Measurements from ENCODE around the gene SENP6. TPM values are rescaled to one million over a fixed set of nuclear protein-coding genes. Genes with fewer than 3 reads are reported as not detected.
"Not testable (repeated sequence)": the region's sequence is repeated elsewhere in the genome, so short reads cannot be mapped to it uniquely, and the experiment has no call there.

The SENP6 gene
- total RNA-seq, 3 donors from 2014 or later = 56.6 to 67.7 (median 57.4) TPM

DNA sequence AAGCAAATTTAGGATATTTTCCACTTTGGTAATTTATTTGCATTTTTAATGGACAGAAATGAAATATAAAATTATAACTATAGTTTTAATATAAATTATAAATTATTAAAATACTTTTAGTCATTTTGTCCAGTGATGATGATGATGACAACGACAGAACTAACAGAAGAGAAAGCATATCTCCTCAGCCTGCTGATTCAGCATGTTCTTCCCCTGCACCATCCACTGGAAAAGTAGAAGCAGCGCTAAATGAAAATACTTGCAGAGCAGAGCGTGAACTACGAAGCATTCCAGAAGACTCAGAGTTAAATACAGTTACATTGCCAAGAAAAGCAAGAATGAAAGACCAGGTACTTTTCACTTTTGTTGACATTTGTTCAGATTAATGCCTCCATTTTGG lies 64.9 kb downstream of the SENP6 start:
- Mint-ChIP-seq H3K9me3 (no peaks in the 10 kb centered on the region), H3K4me3 (no peak overlapping the region), H3K27me3 (ENCODE audit: low read depth) (no peaks in the 10 kb centered on the region), H3K36me3 (ENCODE audit: insufficient read depth) (peaks cover 41% of the 10 kb centered on the region), H3K4me1 (ENCODE audit: low read depth) (no peaks in the 10 kb centered on the region)
- ATAC-seq = no peak
- DNase-seq = no peak

DNA sequence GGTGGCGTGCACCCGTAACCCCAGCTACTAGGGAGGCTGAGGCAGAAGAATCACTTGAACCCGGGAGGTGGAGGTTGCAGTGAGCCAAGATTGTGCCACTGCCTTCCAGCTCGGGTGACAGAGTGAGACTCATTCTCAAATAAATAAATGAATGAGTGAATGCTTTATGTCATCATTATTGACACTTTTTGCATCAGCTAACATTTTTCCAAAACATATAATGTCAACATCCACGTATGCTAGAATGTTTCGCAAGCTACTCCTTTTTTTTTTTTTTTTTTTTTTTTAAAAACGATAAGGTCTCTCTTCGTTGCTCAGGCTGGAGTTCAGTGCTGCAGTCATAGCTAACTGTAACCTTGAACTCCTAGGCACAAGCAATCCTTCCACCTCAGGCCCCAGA lies 72.2 kb downstream of the SENP6 start:
- DNase-seq (no peak), ATAC-seq (no peak)
- peaks cover 40% of the 10 kb centered on the region for H3K36me3 Mint-ChIP-seq (ENCODE audit: insufficient read depth)
- no peaks in the 10 kb centered on the region for H3K27me3 Mint-ChIP-seq (ENCODE audit: low read depth)
- no peaks in the 10 kb centered on the region for H3K4me1 Mint-ChIP-seq (ENCODE audit: low read depth)
- H3K9me3 Mint-ChIP-seq = no peaks in the 10 kb centered on the region
- H3K4me3 Mint-ChIP-seq = no peak overlapping the region

DNA sequence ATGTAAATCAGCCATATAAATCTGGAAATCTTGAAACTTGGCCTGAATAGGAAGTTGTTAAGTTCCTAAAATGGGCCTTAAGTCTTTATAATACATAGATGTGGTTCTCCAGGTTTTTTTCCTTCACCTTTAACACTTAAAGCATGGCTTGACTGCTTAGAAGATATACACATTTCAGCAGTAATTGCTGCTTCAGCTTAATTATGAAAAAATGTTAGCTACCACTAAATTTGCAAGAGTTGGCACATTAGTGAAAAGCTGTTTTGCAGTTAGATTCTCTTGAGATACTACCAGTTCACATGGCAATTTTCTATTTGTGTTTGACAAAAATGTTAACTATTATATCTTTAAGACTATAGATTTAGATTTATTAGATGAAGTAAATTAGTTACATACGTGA lies 74.7 kb downstream of the SENP6 start:
- H3K4me3 Mint-ChIP-seq = no peak overlapping the region
- no peaks in the 10 kb centered on the region for H3K4me1 Mint-ChIP-seq (ENCODE audit: low read depth)
- H3K27me3 Mint-ChIP-seq (ENCODE audit: low read depth) = no peaks in the 10 kb centered on the region
- H3K9me3 Mint-ChIP-seq = peaks cover 6% of the 10 kb centered on the region
- DNase-seq (no peak), ATAC-seq (no peak)
- H3K36me3 Mint-ChIP-seq (ENCODE audit: insufficient read depth) = peaks cover 57% of the 10 kb centered on the region

DNA sequence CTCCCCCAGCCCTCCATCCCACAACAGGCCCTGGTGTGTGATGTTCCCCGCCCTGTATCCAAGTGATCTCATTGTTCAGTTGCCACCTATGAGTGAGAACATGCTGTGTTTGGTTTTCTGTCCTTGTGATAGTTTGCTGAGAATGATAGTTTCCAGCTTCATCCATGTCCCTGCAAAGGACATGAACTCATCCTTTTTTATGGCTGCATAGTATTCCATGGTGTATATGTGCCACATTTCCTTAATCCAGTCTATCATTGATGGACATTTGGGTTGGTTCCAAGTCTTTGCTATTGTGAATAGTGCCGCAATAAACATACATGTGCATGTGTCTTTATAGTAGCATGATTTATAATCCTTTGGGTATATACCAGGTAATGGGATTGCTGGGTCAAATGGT lies 80.9 kb downstream of the SENP6 start:
- Mint-ChIP-seq H3K9me3 (peaks cover 21% of the 10 kb centered on the region), H3K36me3 (ENCODE audit: insufficient read depth) (peaks cover 94% of the 10 kb centered on the region), H3K4me1 (ENCODE audit: low read depth) (peaks cover 21% of the 10 kb centered on the region)
- DNase-seq; ATAC-seq; H3K4me3 Mint-ChIP-seq; H3K27me3 Mint-ChIP-seq (ENCODE audit: low read depth): not testable (repeated sequence)

DNA sequence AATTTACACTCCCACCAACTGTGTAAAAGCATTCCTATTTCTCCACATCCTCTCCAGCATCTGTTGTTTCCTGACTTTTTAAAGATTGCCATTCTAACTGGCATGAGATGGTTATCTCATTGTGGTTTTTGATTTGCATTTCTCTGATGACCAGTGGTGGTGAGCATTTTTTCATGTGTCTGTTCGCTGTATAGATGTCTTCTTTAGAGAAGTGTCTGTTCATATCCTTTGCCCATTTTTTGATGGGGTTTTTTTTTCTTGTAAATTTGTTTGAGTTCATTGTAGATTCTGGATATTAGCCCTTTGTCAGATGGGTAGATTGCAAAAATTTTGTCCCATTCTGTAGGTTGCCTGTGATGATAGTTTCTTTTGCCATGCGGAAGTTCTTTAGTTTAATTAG lies 81.3 kb downstream of the SENP6 start:
- Mint-ChIP-seq H3K9me3 (peaks cover 21% of the 10 kb centered on the region), H3K4me1 (ENCODE audit: low read depth) (peaks cover 22% of the 10 kb centered on the region)
- DNase-seq = not testable (repeated sequence)

DNA sequence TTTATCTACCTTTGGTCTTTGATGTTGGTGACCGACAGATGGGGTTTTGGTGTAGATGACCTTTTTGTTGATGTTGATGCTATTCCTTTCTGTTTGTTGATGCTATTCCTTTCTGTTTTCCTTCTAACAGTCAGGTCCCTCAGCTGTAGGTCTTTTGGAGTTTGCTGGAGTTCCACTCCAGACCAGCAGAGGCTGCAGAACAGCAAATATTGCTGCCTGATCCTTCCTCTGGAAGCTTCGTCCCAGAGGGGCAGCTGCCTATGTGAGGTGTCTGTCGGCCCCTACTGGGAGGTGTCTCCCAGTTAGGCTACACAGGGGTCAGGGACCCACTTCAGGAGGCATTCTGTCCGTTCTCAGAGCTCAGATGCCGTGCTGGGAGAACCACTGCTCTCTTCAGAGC lies 85.9 kb downstream of the SENP6 start:
- Mint-ChIP-seq H3K4me1 (ENCODE audit: low read depth) (peaks cover 22% of the 10 kb centered on the region), H3K36me3 (ENCODE audit: insufficient read depth) (peaks cover 53% of the 10 kb centered on the region)
- H3K4me3 Mint-ChIP-seq; DNase-seq; ATAC-seq; H3K27me3 Mint-ChIP-seq (ENCODE audit: low read depth); H3K9me3 Mint-ChIP-seq: not testable (repeated sequence)

More for the DNA sequence above, 81.3 kb downstream of the SENP6 start:
- H3K27me3 Mint-ChIP-seq (ENCODE audit: low read depth); ATAC-seq; H3K4me3 Mint-ChIP-seq: not testable (repeated sequence)
- peaks cover 94% of the 10 kb centered on the region for H3K36me3 Mint-ChIP-seq (ENCODE audit: insufficient read depth)

DNA sequence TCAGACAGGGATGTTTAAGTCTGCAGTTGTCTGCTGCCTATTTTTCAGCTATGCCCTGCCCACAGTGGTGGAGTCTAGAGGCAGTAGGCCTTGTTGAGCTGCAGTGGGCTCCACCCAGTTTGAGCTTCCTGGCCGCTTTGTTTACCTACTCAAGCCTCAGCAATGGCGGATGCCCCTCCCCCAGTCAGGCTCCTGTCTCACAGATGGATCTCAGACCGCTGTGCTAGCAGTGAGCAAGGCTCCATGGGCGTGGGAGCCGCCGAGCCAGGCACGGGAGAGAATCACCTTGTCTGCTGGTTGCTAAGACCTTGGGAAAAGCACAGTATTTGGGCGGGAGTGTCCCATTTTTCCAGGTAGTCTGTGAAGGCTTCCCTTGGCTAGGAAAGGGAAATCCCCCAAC lies 86.3 kb downstream of the SENP6 start:
- ATAC-seq = not testable (repeated sequence)

DNA sequence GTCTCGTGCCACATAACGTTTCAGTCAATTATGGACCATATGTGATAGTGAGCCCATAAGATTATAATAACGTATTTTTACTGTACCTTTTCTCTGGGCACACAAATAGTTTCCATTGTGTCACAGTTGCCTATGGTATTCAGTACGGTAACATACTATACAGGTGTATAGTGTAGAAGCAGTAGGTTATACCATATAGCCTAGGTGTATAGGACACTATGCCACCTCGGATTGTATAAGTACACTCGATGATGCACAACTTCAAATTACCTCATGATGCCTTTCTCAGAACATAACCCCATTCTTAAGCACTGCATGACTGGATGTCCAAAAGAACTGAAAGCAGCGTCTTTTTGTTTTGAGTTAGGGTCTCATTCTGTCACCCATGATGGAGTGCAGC lies 87.9 kb downstream of the SENP6 start:
- ATAC-seq (no peak), DNase-seq (no peak)
- no peaks in the 10 kb centered on the region for H3K9me3 Mint-ChIP-seq
- H3K4me3 Mint-ChIP-seq = no peak overlapping the region
- H3K36me3 Mint-ChIP-seq (ENCODE audit: insufficient read depth) = peaks cover 35% of the 10 kb centered on the region
- no peaks in the 10 kb centered on the region for H3K27me3 Mint-ChIP-seq (ENCODE audit: low read depth)
- H3K4me1 Mint-ChIP-seq (ENCODE audit: low read depth) = peaks cover 20% of the 10 kb centered on the region

More for the DNA sequence above, 86.3 kb downstream of the SENP6 start:
- H3K4me3 Mint-ChIP-seq; H3K9me3 Mint-ChIP-seq; DNase-seq; H3K27me3 Mint-ChIP-seq (ENCODE audit: low read depth): not testable (repeated sequence)
- peaks cover 49% of the 10 kb centered on the region for H3K36me3 Mint-ChIP-seq (ENCODE audit: insufficient read depth)
- peaks cover 22% of the 10 kb centered on the region for H3K4me1 Mint-ChIP-seq (ENCODE audit: low read depth)

DNA sequence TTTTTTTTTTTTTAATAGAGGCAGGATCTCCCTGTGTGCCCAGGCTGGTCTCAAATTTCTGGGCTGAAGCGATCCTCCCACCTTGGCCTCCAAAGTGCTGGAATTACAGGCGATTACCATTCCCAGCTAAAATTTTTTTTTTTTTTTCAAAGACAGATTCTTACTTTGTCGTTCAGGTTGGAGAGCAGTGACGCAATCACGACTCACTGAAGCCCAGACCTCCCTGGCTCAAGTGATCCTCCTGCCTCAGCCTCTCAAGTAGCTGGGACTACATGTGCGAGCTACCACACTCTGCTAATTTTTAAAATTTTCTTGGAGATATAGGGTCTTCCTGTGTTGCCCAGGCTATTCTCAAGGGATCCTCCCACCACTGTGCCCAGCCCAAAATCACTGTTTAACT lies 89.3 kb downstream of the SENP6 start:
- Mint-ChIP-seq H3K9me3 (no peaks in the 10 kb centered on the region), H3K4me3 (no peak overlapping the region), H3K36me3 (ENCODE audit: insufficient read depth) (peaks cover 27% of the 10 kb centered on the region)

DNA sequence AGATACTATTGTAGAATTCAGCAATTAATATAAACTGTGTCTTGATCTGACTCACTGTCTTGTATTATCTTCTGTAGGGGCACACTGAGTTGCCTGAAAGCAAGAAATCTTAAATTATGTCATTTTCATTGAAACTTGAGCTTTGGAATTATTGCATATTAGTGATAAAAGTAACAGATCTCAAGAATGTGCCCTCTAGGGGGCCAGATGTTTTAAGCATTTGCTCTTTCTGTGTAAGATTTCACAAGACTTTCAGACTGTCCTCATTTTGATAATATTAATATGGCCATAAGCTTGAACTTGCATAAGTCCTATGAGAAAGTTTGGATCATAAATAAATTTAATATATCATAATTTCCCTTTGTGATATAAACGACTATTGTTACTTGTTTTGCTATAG lies 91.9 kb downstream of the SENP6 start:
- H3K9me3 Mint-ChIP-seq = no peaks in the 10 kb centered on the region
- H3K27me3 Mint-ChIP-seq (ENCODE audit: low read depth) = no peaks in the 10 kb centered on the region
- no peak for ATAC-seq
- H3K36me3 Mint-ChIP-seq (ENCODE audit: insufficient read depth) = peaks cover 20% of the 10 kb centered on the region
- no peak overlapping the region for H3K4me3 Mint-ChIP-seq
- H3K4me1 Mint-ChIP-seq (ENCODE audit: low read depth) = no peaks in the 10 kb centered on the region
- no peak for DNase-seq

More for the DNA sequence above, 89.3 kb downstream of the SENP6 start:
- Mint-ChIP-seq H3K27me3 (ENCODE audit: low read depth) (no peaks in the 10 kb centered on the region), H3K4me1 (ENCODE audit: low read depth) (peaks cover 11% of the 10 kb centered on the region)
- DNase-seq = no peak
- no peak for ATAC-seq

DNA sequence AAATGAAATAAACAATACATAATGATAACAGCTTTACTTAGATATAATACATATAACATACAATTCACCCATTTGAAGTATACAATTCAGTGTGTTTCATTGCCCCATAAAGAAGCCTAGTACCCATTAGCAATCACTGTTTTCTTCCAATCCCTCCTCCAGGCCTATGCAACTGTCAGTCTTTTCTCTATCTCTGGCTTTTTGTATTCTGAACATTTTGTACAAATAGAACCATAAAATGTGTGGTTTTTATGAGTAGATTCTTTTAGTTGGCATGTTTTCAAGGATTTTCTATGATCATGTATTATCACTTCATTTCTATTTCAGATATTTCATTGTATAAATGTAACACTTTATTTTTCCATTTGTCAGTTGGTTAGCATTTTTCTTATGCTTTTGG lies 92.7 kb downstream of the SENP6 start:
- no peaks in the 10 kb centered on the region for H3K27me3 Mint-ChIP-seq (ENCODE audit: low read depth)
- H3K9me3 Mint-ChIP-seq = no peaks in the 10 kb centered on the region

DNA sequence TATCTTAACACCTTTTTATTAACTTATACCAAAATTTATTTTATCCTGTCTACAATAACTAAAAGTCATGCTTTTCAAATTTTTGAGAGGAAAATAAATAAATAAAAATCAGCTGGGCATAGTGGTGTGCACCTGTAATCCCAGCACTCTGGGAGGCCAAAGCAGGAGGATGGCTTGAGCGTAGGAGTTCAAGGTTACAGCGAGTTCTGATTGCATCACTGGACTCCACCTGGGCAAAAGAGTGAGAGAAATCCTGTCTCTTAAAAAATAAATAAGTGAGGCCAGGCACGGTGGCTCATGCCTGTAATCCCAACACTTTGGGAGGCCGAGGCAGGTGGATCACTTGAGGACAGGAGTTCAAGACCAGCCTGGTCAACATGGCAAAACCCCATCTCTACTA lies 106.7 kb downstream of the SENP6 start:
- H3K36me3 Mint-ChIP-seq (ENCODE audit: insufficient read depth) = peaks cover 33% of the 10 kb centered on the region
- ATAC-seq; H3K27me3 Mint-ChIP-seq (ENCODE audit: low read depth); DNase-seq; H3K9me3 Mint-ChIP-seq; H3K4me1 Mint-ChIP-seq (ENCODE audit: low read depth); H3K4me3 Mint-ChIP-seq: not testable (repeated sequence)

More for the DNA sequence above, 92.7 kb downstream of the SENP6 start:
- peaks cover 22% of the 10 kb centered on the region for H3K36me3 Mint-ChIP-seq (ENCODE audit: insufficient read depth)
- H3K4me3 Mint-ChIP-seq = no peak overlapping the region
- ATAC-seq = no peak
- no peaks in the 10 kb centered on the region for H3K4me1 Mint-ChIP-seq (ENCODE audit: low read depth)
- DNase-seq = no peak

DNA sequence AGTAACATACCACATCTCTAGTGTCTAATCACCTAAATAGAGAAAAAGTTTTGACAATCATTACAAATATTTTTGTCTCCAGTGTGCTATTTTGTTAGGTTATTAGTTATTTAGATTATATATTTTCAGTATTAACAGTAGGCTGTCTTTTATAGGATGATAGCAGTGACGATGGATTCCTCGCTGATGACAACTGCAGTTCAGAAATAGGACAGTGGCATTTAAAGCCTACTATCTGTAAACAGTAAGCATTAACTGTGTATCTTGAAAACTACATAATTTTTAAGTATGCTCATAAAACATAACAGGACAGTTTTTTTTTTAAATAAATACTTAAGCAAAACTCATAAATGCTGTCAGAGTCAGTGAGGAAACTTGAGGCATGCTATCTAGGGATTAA lies 109.5 kb downstream of the SENP6 start:
- Mint-ChIP-seq H3K36me3 (ENCODE audit: insufficient read depth) (peaks cover 37% of the 10 kb centered on the region), H3K4me3 (no peak overlapping the region), H3K27me3 (ENCODE audit: low read depth) (no peaks in the 10 kb centered on the region), H3K9me3 (no peaks in the 10 kb centered on the region), H3K4me1 (ENCODE audit: low read depth) (no peaks in the 10 kb centered on the region)
- ATAC-seq (no peak), DNase-seq (no peak)

DNA sequence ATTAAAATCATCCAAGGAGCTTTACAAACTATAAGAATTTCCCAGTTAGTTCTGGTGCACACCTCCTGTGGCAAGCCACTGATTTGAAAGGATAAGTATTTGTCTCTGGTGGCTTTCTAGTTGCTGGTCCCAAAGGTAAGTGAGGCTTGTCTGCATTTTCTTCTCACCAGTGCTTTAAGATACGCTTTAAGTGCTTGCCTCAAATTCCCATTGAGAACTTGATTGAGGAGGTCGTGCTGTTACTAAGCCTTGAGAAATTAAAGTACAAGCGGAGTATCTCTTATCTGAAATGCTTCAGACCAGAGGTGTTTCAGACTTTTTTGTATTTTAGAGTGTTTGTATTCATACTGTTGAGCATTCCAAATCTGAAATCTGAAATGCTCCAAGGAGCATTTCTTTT lies 117.5 kb downstream of the SENP6 start:
- no peak for DNase-seq
- no peaks in the 10 kb centered on the region for H3K9me3 Mint-ChIP-seq
- ATAC-seq = no peak
- H3K4me1 Mint-ChIP-seq (ENCODE audit: low read depth) = no peaks in the 10 kb centered on the region
- peaks cover 17% of the 10 kb centered on the region for H3K36me3 Mint-ChIP-seq (ENCODE audit: insufficient read depth)
- no peak overlapping the region for H3K4me3 Mint-ChIP-seq
- no peaks in the 10 kb centered on the region for H3K27me3 Mint-ChIP-seq (ENCODE audit: low read depth)

DNA sequence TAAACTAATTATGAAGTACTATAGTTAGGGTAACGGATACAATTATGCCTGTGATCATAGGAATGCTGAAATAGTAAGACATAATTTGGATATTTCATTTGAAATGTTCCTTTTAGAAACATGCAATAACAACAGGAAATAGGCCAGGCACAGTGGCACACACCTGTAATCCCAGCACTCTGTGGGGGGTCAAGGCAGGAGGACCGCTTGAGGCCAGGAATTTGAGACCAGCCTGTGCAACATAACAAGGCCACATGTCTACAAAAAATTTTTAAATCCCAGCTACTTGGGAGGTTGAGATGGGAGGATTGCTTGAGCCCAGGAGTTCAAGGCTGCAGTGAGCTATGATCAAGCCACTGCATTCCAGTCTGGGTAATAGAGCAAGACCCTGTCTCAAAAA lies 121.7 kb downstream of the SENP6 start:
- no peak overlapping the region for H3K4me3 Mint-ChIP-seq
- no peaks in the 10 kb centered on the region for H3K27me3 Mint-ChIP-seq (ENCODE audit: low read depth)
- no peak for ATAC-seq
- H3K36me3 Mint-ChIP-seq (ENCODE audit: insufficient read depth) = peaks cover 3% of the 10 kb centered on the region
- no peaks in the 10 kb centered on the region for H3K9me3 Mint-ChIP-seq
- DNase-seq = no peak
- no peaks in the 10 kb centered on the region for H3K4me1 Mint-ChIP-seq (ENCODE audit: low read depth)

DNA sequence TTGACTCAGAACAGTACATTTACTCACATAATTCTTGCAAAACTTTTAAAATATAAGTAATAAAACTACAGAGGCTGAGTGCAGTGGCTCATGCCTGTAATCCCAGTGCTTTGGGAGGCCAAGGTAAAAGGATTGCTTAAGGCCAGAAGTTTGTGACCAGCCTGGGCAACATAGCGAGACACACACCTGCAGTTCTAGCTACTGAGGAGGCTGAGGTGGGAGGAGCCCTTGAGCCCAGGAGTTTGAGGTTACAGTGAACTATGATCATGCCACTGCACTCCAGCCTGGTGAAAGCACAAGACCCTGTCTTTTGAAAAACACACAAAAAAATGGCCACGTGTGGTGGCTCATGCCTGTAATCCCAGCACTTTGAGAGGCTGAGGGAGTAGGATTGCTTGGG lies 125.5 kb downstream of the SENP6 start:
- Mint-ChIP-seq H3K4me1 (ENCODE audit: low read depth) (no peaks in the 10 kb centered on the region), H3K36me3 (ENCODE audit: insufficient read depth) (no peaks in the 10 kb centered on the region), H3K9me3 (no peaks in the 10 kb centered on the region), H3K27me3 (ENCODE audit: low read depth) (no peaks in the 10 kb centered on the region), H3K4me3 (no peak overlapping the region)
- no peak for DNase-seq
- no peak for ATAC-seq
